Measurements from ENCODE around the gene LRRD1. TPM values are rescaled to one million over a fixed set of nuclear protein-coding genes. Genes with fewer than 3 reads are reported as not detected.

The LRRD1 gene
- total and polyA plus RNA-seq, 9 of the 15 experiments (the other 6 are each of a cell fraction or from before 2014, with no cell fraction given), result 0.07 to 0.15 TPM; not detected in 7

DNA sequence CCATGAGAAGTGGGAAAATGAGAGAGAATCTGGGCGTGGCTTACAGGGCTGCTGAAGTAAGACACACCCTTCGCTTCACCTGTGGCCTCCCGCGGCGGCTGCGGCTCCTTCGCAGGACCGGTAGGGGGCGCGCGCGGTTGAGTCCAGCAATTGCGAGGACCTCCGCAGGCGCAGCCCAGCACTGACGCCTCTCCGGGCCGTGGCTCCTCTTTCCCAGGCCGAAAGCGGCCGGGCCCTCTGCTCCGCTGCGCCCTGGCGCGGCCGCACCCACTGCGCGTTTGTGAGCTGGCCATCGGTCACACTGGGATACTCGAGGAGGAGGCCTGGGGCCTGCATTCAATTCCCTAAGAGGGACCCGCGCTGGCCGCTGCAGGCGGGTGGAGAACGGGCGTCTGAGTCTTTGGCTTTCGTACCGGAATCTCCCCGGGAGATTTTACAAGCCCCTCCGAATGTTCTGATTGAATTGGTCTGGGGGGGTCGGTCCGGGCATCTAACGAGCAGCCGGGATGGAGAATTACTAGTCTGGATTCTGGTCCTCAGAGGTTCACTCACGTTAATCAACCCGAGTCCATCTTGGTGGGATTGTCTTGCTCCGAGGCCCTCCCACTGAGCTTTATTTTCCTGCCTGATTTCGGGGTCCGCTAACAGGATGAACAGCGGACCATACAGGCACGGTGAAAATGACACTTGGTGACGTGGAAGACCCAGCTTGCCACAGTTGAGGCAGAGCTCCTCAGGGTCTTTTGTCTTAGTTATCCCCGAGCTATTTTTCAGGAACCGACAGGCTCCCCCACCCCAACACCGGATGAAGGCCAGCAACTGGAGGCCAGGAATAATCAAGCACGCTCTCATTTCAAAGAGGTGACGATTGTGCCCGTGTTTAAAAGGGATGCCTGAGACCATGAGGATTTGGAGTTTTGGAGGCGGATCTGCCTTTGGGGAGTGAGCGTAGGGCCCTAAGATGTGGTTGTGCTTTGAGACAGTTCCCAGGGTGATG lies at the start of gene LRRD1 (continued):
- TF ChIP-seq, protein P1, sequence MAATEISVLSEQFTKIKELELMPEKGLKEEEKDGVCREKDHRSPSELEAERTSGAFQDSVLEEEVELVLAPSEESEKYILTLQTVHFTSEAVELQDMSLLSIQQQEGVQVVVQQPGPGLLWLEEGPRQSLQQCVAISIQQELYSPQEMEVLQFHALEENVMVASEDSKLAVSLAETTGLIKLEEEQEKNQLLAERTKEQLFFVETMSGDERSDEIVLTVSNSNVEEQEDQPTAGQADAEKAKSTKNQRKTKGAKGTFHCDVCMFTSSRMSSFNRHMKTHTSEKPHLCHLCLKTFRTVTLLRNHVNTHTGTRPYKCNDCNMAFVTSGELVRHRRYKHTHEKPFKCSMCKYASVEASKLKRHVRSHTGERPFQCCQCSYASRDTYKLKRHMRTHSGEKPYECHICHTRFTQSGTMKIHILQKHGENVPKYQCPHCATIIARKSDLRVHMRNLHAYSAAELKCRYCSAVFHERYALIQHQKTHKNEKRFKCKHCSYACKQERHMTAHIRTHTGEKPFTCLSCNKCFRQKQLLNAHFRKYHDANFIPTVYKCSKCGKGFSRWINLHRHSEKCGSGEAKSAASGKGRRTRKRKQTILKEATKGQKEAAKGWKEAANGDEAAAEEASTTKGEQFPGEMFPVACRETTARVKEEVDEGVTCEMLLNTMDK (IDR thresholded peaks at IDR 0.05; ENCODE audit: borderline replicate concordance, insufficient read depth, low read depth, low read length, poor library complexity, severe bottlenecking), result peak; percentile 74
- TF ChIP-seq NEUROD1 (IDR thresholded peaks at IDR 0.05; ENCODE audit: borderline replicate concordance, low read depth, low read length, partially characterized antibody) (no peak), HNRNPLL (IDR thresholded peaks at IDR 0.05; ENCODE audit: low read depth, low read length, poor library complexity, severe bottlenecking) (no peak), TSC22D4 (tag; IDR thresholded peaks at IDR 0.05) (no peak), ILF3 (IDR thresholded peaks at IDR 0.05; ENCODE audit: borderline replicate concordance) (no peak), JUND (IDR thresholded peaks at IDR 0.05; ENCODE audit: borderline replicate concordance, low read depth, low read length) (no peak), JUND (tag; IDR thresholded peaks at IDR 0.05; ENCODE audit: borderline replicate concordance, low read depth, low read length) (no peak), SMAD3 (CRISPR knock-in tag; conservative IDR thresholded peaks at IDR 0.05) (no peak), TRIM28 (IDR thresholded peaks at IDR 0.05) (no peak), NRF1 (conservative IDR thresholded peaks at IDR 0.05 in 1 of 2, IDR thresholded peaks at IDR 0.05 in 1 of 2) (peak in 1 of 2 experiments; percentile 32; a peak in 2 of 4 replicates), YY1 (IDR thresholded peaks at IDR 0.05; ENCODE audit: borderline replicate concordance in 1 of 3, control insufficient read depth in 1 of 3, extremely low read depth in 1 of 3, insufficient read depth in 3 of 3, insufficient read length in 1 of 3, insufficient replicate concordance in 2 of 3, low read depth in 1 of 3, low read length in 2 of 3) (peak in 1 of 3 experiments; percentile 20)
- TF ChIP-seq, protein P2, sequence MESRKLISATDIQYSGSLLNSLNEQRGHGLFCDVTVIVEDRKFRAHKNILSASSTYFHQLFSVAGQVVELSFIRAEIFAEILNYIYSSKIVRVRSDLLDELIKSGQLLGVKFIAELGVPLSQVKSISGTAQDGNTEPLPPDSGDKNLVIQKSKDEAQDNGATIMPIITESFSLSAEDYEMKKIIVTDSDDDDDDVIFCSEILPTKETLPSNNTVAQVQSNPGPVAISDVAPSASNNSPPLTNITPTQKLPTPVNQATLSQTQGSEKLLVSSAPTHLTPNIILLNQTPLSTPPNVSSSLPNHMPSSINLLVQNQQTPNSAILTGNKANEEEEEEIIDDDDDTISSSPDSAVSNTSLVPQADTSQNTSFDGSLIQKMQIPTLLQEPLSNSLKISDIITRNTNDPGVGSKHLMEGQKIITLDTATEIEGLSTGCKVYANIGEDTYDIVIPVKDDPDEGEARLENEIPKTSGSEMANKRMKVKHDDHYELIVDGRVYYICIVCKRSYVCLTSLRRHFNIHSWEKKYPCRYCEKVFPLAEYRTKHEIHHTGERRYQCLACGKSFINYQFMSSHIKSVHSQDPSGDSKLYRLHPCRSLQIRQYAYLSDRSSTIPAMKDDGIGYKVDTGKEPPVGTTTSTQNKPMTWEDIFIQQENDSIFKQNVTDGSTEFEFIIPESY (CRISPR knock-in tag; IDR thresholded peaks at IDR 0.05), result peak; percentile 96

Data from K562 (cell line).